Fibroblast of mammary gland (primary cell): ENCODE measurements around the gene COBLL1.
A peak's percentile ranks its signal among the peaks of the same experiment; 100 is the strongest.

Experiments used
- DNase-seq: peaks from one replicate; pipeline ENCODE4 v3.0.0-alpha.2; 2010; ENCODE audit warnings: low read depth
- H3K4me3 ChIP-seq: 2 replicates; pipeline ENCODE4 v1.5.1; 2011; ENCODE audit warnings: low read depth, mild to moderate bottlenecking, low read length, moderate library complexity; ENCODE audit not compliant: control insufficient read depth
- TF ChIP-seq, protein P1 (sequence below): conservative IDR thresholded peaks from 2 replicates; pipeline ENCODE4 v1.5.1; 2011; ENCODE audit warnings: low read depth, low read length, inconsistent platforms; ENCODE audit not compliant: control insufficient read depth, insufficient read depth

Gene COBLL1

DNA sequence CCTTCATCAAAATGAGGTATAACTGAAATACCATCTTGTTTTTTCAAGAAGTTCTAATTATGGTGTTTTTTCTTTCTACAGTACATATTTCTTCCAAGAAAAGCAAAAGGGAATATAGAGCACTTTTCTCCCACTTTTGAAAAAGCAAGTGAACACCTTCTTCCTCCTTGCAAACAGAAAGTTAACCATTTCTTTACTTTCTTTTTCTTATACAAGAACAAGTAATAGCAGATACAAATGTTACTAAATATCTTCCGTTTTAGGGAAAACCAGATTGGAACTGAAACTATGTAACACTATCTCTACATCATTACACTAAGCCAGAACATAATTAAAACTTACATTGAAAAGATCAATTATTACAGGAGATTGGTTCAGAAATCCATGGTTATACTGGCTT is 44.0 kb downstream of the COBLL1 start:
- no peak overlapping the region for H3K4me3 ChIP-seq
- DNase-seq, result no peak
- TF ChIP-seq, protein P1, sequence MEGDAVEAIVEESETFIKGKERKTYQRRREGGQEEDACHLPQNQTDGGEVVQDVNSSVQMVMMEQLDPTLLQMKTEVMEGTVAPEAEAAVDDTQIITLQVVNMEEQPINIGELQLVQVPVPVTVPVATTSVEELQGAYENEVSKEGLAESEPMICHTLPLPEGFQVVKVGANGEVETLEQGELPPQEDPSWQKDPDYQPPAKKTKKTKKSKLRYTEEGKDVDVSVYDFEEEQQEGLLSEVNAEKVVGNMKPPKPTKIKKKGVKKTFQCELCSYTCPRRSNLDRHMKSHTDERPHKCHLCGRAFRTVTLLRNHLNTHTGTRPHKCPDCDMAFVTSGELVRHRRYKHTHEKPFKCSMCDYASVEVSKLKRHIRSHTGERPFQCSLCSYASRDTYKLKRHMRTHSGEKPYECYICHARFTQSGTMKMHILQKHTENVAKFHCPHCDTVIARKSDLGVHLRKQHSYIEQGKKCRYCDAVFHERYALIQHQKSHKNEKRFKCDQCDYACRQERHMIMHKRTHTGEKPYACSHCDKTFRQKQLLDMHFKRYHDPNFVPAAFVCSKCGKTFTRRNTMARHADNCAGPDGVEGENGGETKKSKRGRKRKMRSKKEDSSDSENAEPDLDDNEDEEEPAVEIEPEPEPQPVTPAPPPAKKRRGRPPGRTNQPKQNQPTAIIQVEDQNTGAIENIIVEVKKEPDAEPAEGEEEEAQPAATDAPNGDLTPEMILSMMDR, result no peak

DNA sequence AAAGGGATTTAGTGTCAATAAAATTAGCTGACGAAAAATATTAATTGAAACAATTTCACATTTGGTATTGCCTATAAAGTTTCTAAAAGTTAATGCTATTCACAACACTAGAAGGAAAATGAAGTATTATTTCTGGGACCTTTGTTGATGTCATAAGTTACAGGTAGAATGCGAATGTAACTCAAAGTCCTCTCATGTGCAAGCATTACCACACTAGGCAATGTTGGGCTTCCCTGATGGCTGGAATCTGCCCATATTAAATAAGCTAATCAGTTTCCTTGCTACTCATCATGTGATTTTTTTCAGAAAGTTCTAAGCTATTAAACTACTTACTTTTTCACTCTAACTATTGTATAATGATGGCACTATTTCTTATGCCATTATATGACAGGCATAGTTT is 44.6 kb downstream of the COBLL1 start:
- TF ChIP-seq, protein P1, result no peak
- no peak for DNase-seq
- H3K4me3 ChIP-seq, result no peak overlapping the region

DNA sequence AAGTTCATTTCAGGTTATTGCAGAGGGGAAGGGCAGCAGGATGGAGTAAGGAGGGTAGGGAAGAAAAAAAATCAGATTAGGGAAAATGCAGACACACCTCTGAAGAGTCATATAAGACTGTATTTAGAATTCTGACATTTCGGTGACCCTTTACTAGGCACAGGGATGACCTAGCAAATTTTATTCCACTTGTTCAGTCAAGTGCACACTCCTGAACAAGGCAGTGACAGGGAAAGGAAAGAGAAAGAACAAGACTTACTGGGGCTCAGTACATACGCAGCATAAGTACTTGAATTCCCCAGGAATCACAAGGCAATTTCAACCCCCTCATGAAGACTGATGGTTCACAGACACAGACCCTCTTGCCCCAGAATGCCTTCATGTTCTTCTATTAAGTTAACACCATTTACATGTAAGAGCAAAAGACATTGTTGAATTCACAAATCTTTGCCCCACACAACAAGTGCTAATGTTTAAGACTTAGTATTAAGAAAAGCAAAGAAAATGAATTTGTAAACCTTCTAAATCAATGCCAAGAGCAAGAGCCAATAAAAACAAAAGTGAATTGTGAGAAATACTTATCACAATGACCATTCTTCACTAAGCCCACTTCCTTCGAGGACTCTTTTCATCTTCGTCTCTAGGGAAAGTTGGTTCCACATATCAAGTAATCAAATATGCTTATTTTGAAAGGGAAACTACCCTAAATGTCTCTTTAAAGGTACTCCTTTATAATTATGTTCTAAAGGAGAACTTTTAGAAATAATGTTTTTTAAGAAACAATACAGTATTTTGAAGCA is 47.0 kb downstream of the COBLL1 start:
- TF ChIP-seq, protein P1, result no peak
- DNase-seq, result no peak
- no peak overlapping the region for H3K4me3 ChIP-seq

DNA sequence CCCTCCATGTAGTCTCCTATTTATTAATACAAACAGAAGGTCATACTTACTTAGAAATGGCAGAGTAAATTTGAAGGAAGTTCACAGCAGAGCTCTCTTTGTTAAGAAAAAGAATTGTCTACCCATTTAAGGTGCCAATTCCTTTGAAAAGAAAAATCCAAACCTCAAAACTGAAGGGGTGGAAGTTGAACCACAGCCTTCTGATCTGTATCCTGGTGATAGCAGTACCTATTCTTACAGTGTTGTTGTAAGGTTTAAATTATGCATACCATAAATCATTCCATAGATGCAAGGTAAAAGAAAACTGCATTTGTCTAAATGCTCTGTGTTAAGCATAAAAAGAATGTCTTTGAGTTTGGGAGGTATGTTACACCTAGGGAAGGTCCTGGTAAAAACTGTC is 47.6 kb downstream of the COBLL1 start:
- TF ChIP-seq, protein P1, result no peak
- H3K4me3 ChIP-seq, result no peak overlapping the region
- DNase-seq, result no peak

DNA sequence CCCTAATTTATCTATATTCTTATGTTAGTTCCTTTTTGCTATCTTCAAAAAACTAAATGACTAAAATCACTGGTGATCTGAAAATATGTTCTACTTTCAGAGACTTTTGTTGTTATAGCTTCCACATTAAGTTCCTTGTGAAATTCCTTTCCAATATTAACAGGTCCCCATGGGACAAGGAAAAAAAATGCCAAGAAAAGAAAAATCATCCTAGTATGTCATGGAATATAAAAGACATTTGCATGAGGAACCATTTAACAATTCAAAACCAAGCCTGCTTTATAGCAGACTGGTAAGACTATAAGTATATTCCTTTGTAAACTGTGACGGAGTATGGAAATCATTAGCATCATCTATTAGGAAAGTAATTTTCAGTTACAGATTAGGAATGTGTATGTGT is 48.1 kb downstream of the COBLL1 start:
- H3K4me3 ChIP-seq, result no peak overlapping the region
- TF ChIP-seq, protein P1, result no peak
- DNase-seq, result no peak

DNA sequence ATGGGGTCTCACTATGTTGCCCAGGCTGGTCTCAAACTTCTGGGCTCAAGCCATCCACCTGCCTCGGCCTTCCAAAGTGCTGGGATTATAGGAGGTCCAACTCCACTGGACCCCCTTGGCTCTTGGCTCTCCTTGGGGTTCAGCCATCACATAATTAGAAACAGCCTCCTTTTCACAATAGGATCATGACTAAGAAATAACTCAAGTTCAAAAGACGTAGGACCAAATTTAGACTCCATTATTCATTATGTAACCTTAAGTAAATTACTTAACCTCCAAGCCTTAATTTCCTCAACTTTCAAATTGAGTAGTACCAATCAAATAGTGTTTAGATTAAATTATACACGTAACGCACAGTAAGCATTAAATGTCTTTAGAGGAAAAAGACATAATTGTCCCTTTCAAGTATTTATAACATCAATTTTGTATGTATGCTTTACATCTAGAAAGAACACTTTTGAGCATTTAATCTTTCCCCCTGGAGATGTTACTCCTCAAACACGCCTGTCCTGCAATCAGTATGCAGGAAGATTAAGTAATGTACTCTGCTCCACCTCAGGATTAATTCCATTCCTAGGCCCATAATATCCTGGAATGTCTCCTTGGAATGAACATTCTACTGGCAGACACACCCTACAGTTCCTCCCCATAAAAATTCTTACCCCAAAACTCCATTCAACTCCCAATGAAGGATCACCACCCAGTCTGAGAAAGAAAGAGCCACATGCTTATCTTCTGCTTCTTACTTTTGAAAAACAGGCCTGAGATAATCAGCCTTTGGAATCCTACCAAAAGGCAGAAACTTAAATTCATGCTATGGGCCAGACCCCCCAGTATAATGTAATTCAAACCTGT is 49.1 kb downstream of the COBLL1 start:
- DNase-seq, result peak; percentile 16
- TF ChIP-seq, protein P1, result no peak
- H3K4me3 ChIP-seq, result no peak overlapping the region
